ENCODE data around the gene ACYP2.

The ACYP2 gene

DNA sequence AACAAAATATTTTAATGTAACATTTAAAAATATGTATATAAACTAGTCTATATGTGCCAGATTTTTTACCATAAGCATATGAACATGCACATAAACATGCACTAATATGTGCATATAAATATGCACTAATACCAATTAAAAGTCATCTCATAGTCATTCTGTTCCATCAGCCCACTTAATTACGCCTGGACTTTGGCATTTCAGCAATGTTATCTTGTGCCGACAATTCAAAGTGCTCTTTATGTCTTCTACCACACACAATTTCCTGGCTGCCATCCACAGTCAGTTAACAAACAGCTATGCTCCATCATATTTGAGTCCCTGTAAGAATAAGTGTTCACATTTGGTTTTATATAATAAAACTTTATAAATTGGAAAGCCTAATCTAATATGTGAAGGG is 233.2 kb downstream of the ACYP2 start:
- peaks cover 12% of the 10 kb centered on the region for H3K27me3 Mint-ChIP-seq
- H3K9me3 Mint-ChIP-seq (ENCODE audit: low read depth): no peaks in the 10 kb centered on the region
- no peaks in the 10 kb centered on the region for H3K4me1 Mint-ChIP-seq (ENCODE audit: low read depth)
- H3K36me3 Mint-ChIP-seq: no peaks in the 10 kb centered on the region
- H3K27ac Mint-ChIP-seq: no peak overlapping the region
- no peak overlapping the region for H3K4me3 Mint-ChIP-seq

DNA sequence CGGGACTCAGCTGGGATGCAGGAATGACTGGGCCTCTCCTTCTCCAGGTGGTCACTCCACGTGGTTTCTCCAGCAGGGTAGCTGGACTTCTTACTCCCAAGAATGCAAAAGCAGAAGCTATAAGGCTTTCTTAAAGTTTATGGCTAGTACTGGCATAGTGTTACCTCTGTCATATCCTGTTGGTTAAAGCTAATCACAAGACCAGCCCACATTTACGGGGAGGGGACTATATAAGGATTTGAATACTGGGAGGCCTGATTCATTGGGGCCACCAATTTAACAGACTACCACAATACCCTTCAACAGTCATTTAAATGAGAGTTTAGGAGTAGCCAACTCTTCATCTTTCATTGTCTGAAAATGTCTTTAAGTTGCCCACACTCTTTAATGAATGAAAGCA is 235.0 kb downstream of the ACYP2 start:
- H3K9me3 Mint-ChIP-seq (ENCODE audit: low read depth): no peaks in the 10 kb centered on the region
- H3K36me3 Mint-ChIP-seq: no peaks in the 10 kb centered on the region
- H3K4me1 Mint-ChIP-seq (ENCODE audit: low read depth): no peaks in the 10 kb centered on the region
- H3K27me3 Mint-ChIP-seq: peaks cover 3% of the 10 kb centered on the region
- H3K4me3 Mint-ChIP-seq: no peak overlapping the region
- H3K27ac Mint-ChIP-seq: no peak overlapping the region

DNA sequence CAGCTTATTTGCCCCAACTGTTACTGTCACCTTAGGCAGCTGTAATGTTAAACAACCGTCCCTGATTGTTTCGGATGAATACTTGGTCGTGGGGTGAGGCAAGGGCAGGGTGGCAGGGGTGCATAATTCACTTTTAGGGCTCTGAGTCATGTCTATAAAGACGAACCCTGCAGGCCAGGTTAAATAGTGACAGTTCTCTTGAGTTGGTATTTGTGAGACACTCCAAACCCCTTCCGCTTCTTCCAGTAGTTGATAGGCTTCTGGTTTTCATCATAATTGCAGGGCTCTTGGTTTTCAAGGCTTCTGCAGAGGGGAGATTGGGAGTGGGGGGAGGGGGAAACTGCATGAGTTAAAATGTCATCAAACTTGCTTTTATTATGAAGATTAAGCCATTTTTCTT is 237.8 kb downstream of the ACYP2 start:
- H3K9me3 Mint-ChIP-seq (ENCODE audit: low read depth): no peaks in the 10 kb centered on the region

More for the DNA sequence above, 237.8 kb downstream of the ACYP2 start:
- no peak overlapping the region for H3K4me3 Mint-ChIP-seq
- no peaks in the 10 kb centered on the region for H3K36me3 Mint-ChIP-seq
- no peak overlapping the region for H3K27ac Mint-ChIP-seq
- H3K4me1 Mint-ChIP-seq (ENCODE audit: low read depth): no peaks in the 10 kb centered on the region
- peaks cover 1% of the 10 kb centered on the region for H3K27me3 Mint-ChIP-seq
